HepG2 (cell line): Measurements from ENCODE around the gene USP7. TPM values are rescaled to one million over a fixed set of nuclear protein-coding genes. Genes with fewer than 3 reads are reported as not detected.

Source experiments
- ADNP ChIP-seq: sonication (generic); formaldehyde crosslinking; IDR thresholded peaks from 2 replicates; pipeline ENCODE4 v1.4.0; 2020; ENCODE audit warnings: missing genetic modification reagents
- FIP1L1 ChIP-seq: fragments of 200-400 bp; formaldehyde crosslinking; IDR thresholded peaks from 2 replicates; pipeline ENCODE4 v1.6.1; 2018; ENCODE audit warnings: low read depth, mild to moderate bottlenecking, low read length, moderate library complexity, borderline replicate concordance; ENCODE audit not compliant: insufficient read depth
- FOXK1 ChIP-seq: sonication (generic); formaldehyde crosslinking; IDR thresholded peaks from 2 replicates; pipeline ENCODE4 v1.4.0; 2020; ENCODE audit warnings: low read depth, missing genetic modification reagents, borderline replicate concordance
- GTF3A ChIP-seq: sonication (generic); formaldehyde crosslinking; conservative IDR thresholded peaks from 2 replicates; pipeline ENCODE4 v1.4.0; 2020; ENCODE audit warnings: mild to moderate bottlenecking, missing genetic modification reagents
- HES4 ChIP-seq: sonication (generic); formaldehyde crosslinking; IDR thresholded peaks from 2 replicates; pipeline ENCODE4 v1.9.0; 2021; ENCODE audit warnings: mild to moderate bottlenecking, missing genetic modification reagents, borderline replicate concordance
- HNF4G ChIP-seq, 2 experiments: sonication (generic) in 1 of 2; formaldehyde crosslinking in 1 of 2; IDR thresholded peaks; 2 replicates each; pipeline versions ENCODE4 v1.4.0 to v1.6.1; 2011 to 2020; ENCODE audit warnings: borderline replicate concordance in 2 of 2, low read depth in 2 of 2, mild to moderate bottlenecking in 2 of 2, low read length in 1 of 2, missing genetic modification reagents in 1 of 2, moderate library complexity in 1 of 2
- HNRNPLL ChIP-seq: fragments of 200-400 bp; formaldehyde crosslinking; IDR thresholded peaks from 2 replicates; pipeline ENCODE4 v1.6.1; 2017; ENCODE audit warnings: mild to moderate bottlenecking, low read depth, low read length; ENCODE audit not compliant: poor library complexity, severe bottlenecking
- JUN ChIP-seq: sonication (generic); formaldehyde crosslinking; IDR thresholded peaks from 2 replicates; pipeline ENCODE4 v1.4.0; 2020; ENCODE audit warnings: mild to moderate bottlenecking, missing genetic modification reagents
- KDM6A ChIP-seq: IDR thresholded peaks from 2 replicates; pipeline ENCODE4 v1.6.1; 2016; ENCODE audit warnings: low read depth
- PHF5A ChIP-seq: IDR thresholded peaks from one replicate; pipeline ENCODE4 v1.6.1; 2018; ENCODE audit warnings: low read depth, missing genetic modification reagents; ENCODE audit not compliant: unreplicated experiment
- POLR2G ChIP-seq: fragments of 200-400 bp; formaldehyde crosslinking; IDR thresholded peaks from 2 replicates; pipeline ENCODE4 v1.6.1; 2018; ENCODE audit warnings: mild to moderate bottlenecking, low read depth, low read length, moderate library complexity
- SP5 ChIP-seq: IDR thresholded peaks from 2 replicates; pipeline ENCODE4 v1.6.1; 2016; ENCODE audit warnings: low read depth, borderline replicate concordance
- TBX2 ChIP-seq: sonication (generic); formaldehyde crosslinking; IDR thresholded peaks from 2 replicates; pipeline ENCODE4 v1.5.0; 2020; ENCODE audit warnings: missing genetic modification reagents, mild to moderate bottlenecking, borderline replicate concordance
- ZNF574 ChIP-seq: sonication (generic); formaldehyde crosslinking; IDR thresholded peaks from 2 replicates; pipeline ENCODE4 v1.4.0; 2020; ENCODE audit warnings: missing genetic modification reagents
- polyA plus RNA-seq, 8 experiments: library from polyadenylated mRNA; depleted of rRNA in 3 of 8; stranded (reverse) in 7 of 8; unstranded in 1 of 8; fragments of >200 nt; fragmentation: Illumina TruSeq in 4 of 8; extraction: Trizol in 4 of 8; gene quantifications; 2 replicates each; pipeline versions ENCODE4 v1.2.1 to v1.2.3, GENCODE V29; 2011 to 2016; ENCODE audit warnings: low read depth in 4 of 8, missing spikeins in 1 of 8, mixed read lengths in 1 of 8; ENCODE audit not compliant: insufficient read depth in 1 of 8
- total RNA-seq, 5 experiments: library from RNA; depleted of rRNA; stranded (reverse); fragments of >200 nt; fragmentation: Illumina TruSeq; extraction: Trizol; gene quantifications; 2 replicates each; pipeline ENCODE4 v1.2.3, GENCODE V29; 2016; ENCODE audit warnings: low read depth in 1 of 5
- TF ChIP-seq, protein P1 (sequence below), 2 experiments: fragments of 450-650 bp in 1 of 2; sonication (generic) in 1 of 2; formaldehyde crosslinking in 1 of 2; IDR thresholded peaks; 2 replicates each; pipeline versions ENCODE4 v1.6.1 to v1.8.0; 2016 to 2022; ENCODE audit warnings: antibody characterized with exemption in 1 of 2, mild to moderate bottlenecking in 1 of 2, missing genetic modification reagents in 1 of 2

USP7 gene
- total and polyA plus RNA-seq, 2 of the 13 experiments (the other 11 are each of a cell fraction or from before 2014, with no cell fraction given): 52.5 to 173 TPM

DNA sequence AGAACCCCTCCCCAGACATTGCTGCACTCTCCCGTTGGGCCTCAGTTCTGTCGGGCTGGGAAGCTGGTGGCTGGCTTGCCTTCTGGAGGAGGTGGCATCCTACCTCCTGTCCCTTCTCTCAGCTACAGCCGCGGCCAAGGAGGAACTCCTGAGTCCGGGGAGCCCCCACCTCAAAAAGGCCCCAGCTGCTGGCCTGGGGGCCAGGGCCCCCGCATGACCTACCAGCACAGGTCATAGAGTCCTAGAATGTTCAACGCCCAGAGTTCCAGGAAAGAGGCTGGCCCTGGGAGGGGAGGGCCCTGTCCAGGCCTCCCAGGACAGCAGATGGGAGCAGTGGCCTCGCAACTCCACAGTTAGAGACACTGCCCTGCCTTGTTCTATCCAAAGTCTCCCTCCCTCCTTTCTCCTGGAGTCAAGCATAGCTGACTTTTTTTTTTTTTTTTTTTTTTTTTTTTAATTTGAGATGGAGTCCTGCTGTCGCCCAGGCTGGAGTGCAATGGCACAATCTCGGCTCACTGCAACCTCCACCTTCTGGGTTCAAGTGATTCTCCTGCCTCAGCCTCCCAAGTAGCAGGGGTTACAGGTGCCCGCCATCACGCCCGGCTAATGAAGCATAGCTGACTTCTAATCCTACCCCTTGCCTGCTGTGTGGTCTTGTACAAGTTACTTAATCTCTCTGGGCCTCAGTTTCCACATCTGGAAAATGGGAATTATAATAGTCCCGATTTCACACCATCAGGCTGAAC lies 102.0 kb downstream of the USP7 start (continued):
- TF ChIP-seq, protein P1, sequence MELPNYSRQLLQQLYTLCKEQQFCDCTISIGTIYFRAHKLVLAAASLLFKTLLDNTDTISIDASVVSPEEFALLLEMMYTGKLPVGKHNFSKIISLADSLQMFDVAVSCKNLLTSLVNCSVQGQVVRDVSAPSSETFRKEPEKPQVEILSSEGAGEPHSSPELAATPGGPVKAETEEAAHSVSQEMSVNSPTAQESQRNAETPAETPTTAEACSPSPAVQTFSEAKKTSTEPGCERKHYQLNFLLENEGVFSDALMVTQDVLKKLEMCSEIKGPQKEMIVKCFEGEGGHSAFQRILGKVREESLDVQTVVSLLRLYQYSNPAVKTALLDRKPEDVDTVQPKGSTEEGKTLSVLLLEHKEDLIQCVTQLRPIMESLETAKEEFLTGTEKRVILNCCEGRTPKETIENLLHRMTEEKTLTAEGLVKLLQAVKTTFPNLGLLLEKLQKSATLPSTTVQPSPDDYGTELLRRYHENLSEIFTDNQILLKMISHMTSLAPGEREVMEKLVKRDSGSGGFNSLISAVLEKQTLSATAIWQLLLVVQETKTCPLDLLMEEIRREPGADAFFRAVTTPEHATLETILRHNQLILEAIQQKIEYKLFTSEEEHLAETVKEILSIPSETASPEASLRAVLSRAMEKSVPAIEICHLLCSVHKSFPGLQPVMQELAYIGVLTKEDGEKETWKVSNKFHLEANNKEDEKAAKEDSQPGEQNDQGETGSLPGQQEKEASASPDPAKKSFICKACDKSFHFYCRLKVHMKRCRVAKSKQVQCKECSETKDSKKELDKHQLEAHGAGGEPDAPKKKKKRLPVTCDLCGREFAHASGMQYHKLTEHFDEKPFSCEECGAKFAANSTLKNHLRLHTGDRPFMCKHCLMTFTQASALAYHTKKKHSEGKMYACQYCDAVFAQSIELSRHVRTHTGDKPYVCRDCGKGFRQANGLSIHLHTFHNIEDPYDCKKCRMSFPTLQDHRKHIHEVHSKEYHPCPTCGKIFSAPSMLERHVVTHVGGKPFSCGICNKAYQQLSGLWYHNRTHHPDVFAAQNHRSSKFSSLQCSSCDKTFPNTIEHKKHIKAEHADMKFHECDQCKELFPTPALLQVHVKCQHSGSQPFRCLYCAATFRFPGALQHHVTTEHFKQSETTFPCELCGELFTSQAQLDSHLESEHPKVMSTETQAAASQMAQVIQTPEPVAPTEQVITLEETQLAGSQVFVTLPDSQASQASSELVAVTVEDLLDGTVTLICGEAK (IDR thresholded peaks at IDR 0.05): 0 out of 2 replicates have a peak, but pooled peaks have one; percentile 6
- TF ChIP-seq, protein P1 (CRISPR knock-in tag; IDR thresholded peaks at IDR 0.05): peak; percentile 74; the same call in 1 of the 2 replicates
- TF ChIP-seq POLR2G (peak; percentile 4; the same call in 1 of the 2 replicates), JUN (CRISPR knock-in tag) (0 out of 2 replicates have a peak, but pooled peaks have one; percentile 16), HNF4G (IDR thresholded peaks at IDR 0.05; ENCODE audit: borderline replicate concordance, low read depth, low read length) (no peak), HNF4G (CRISPR knock-in tag; IDR thresholded peaks at IDR 0.05; ENCODE audit: borderline replicate concordance, low read depth) (no peak), TBX2 (CRISPR knock-in tag) (0 out of 2 replicates have a peak, but pooled peaks have one; percentile 33), SP5 (CRISPR knock-in tag) (peak; percentile 43), ZNF574 (CRISPR knock-in tag) (peak; percentile 87), HES4 (CRISPR knock-in tag) (peak; percentile 84; the same call in 1 of the 2 replicates), ADNP (peak; percentile 71), FIP1L1 (peak; percentile 77; the same call in 1 of the 2 replicates), PHF5A (peak; percentile 14), GTF3A (no peak), FOXK1 (CRISPR knock-in tag) (no peak), KDM6A (CRISPR knock-in tag) (peak; percentile 18; the same call in 1 of the 2 replicates), HNRNPLL (peak; percentile 60)
